ENCODE data around the gene TRIM67. TPM values are rescaled to one million over a fixed set of nuclear protein-coding genes. Genes with fewer than 3 reads are reported as not detected.

The TRIM67 gene
- total and polyA plus RNA-seq, 2 of the 4 experiments (the other 2 are of a cell fraction): not detected

DNA sequence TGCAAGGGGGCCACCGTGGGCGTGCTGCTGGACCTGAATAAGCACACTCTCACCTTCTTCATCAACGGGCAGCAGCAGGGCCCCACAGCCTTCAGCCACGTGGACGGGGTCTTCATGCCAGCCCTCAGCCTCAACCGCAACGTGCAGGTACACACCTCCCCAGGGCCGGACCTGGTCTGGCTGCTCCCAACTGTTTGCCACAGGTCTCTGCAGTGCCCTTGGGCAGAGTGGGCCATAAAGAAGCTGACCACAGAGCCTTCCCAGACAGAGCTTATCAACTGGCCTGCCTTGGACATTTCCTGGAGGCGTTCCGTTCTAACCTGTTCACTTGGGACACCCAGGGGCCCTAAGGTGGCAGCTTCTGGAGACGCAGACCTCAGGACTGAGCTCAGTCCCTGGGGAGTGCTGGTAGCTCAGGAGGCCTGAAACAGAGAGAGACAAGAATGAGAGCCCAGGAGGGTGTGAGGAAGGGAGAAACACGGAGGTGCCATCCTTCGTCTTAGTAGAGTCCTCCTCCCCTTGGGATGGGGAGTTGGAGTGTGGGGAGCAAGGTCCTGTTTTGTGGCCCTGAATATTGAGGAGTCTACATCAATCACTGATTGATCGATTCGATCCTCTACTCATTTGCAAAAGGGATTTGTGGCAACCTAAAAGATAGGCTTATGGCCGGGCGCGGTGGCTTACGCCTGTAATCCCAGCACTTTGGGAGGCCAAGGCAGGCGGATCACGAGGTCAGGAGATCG, 52.1 kb downstream of the TRIM67 start:
- Histone ChIP-seq H3K18ac (ENCODE audit: low read depth, low read length) (no peak overlapping the region), H2AK9ac (replicated peaks; ENCODE audit: low read depth, low read length, poor library complexity) (no peak overlapping the region), H3K9me3 (ENCODE audit: control insufficient read depth, insufficient read depth, low read length) (no peaks in the 10 kb centered on the region), H3K9me1 (ENCODE audit: insufficient read depth, low read length) (no peaks in the 10 kb centered on the region), H2BK120ac (ENCODE audit: low read depth, low read length) (no peak overlapping the region), H2AK5ac (ENCODE audit: low read depth, low read length) (no peak overlapping the region), H3K27me3 (ENCODE audit: control insufficient read depth, insufficient read depth, low read length) (peaks cover 37% of the 10 kb centered on the region), H3K4me3 (ENCODE audit: insufficient read depth, low read depth, low read length) (no peak overlapping the region), H2BK15ac (ENCODE audit: low read depth, low read length) (no peak overlapping the region), H3K36me3 (ENCODE audit: control insufficient read depth, insufficient read depth, low read length) (no peaks in the 10 kb centered on the region), H4K20me1 (ENCODE audit: insufficient read depth, low read length) (no peaks in the 10 kb centered on the region), H3K23ac (ENCODE audit: low read depth, low read length) (no peak overlapping the region), H3K4me1 (ENCODE audit: control insufficient read depth, insufficient read depth, low read length) (no peaks in the 10 kb centered on the region), H2BK20ac (ENCODE audit: low read depth, low read length) (no peak overlapping the region), H2AFZ (replicated peaks; ENCODE audit: low read length, poor library complexity) (no peak overlapping the region), H4K5ac (ENCODE audit: low read depth, low read length) (no peak overlapping the region), H3K27ac (ENCODE audit: insufficient read depth, low read length) (no peak overlapping the region), H3K4ac (ENCODE audit: low read depth, low read length) (no peak overlapping the region), H3K14ac (replicated peaks; ENCODE audit: low read depth, low read length) (no peak overlapping the region), H3K9ac (ENCODE audit: low read depth, low read length) (no peak overlapping the region), H3K56ac (ENCODE audit: extremely low read depth, insufficient read depth, low read length) (no peak overlapping the region), H2BK5ac (ENCODE audit: low read depth, low read length, poor library complexity, severe bottlenecking) (no peak overlapping the region), H4K8ac (ENCODE audit: low read depth in 2 of 2, low read length in 2 of 2) (no peak overlapping the region), H3K4me2 (ENCODE audit: low read depth, low read length) (no peak overlapping the region), H3K79me1 (ENCODE audit: low read depth in 1 of 2, low read length in 2 of 2) (no peaks in the 10 kb centered on the region), H4K91ac (ENCODE audit: insufficient read depth, low read depth, low read length) (no peak overlapping the region)
- WGBS, 2 experiments (ENCODE audit: extremely low coverage in 2 of 2, insufficient read length in 1 of 2): 76% methylated on average over 3 of the region's 22 CpGs; no CpG with 5 or more reads in 1 of the 2 experiments
- ChIA-PET CTCF (no interaction called here), POLR2A (ENCODE audit: unreplicated experiment) (interaction anchor here (0.7 kb wide), 1 partner anchor 547 kb away, joined by 26 read pairs; no protein-coding TSS in a partner anchor)
- dilution Hi-C loops (cut with HindIII; ENCODE audit: low sequenced_read_pairs, unreplicated experiment): no loop called here
- BruUV-seq (replicated peaks): no TSS peak
- in situ Hi-C loops (cut with MboI; ENCODE audit: low sequenced_read_pairs): loop anchor here (5.0 kb wide), 2 partner anchors 297 to 417 kb away; no protein-coding TSS in a partner anchor
- DNase-seq (no peak), ATAC-seq (ENCODE audit: low read depth) (no peak)
- intact Hi-C loops (cut with micrococcal nuclease): loop anchor here (5.0 kb wide), 2 partner anchors 222 to 572 kb away; partner anchors contain the start of gene COG2
- TF ChIP-seq, protein P1, sequence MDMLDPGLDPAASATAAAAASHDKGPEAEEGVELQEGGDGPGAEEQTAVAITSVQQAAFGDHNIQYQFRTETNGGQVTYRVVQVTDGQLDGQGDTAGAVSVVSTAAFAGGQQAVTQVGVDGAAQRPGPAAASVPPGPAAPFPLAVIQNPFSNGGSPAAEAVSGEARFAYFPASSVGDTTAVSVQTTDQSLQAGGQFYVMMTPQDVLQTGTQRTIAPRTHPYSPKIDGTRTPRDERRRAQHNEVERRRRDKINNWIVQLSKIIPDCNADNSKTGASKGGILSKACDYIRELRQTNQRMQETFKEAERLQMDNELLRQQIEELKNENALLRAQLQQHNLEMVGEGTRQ (IDR thresholded peaks at IDR 0.05; ENCODE audit: low read depth, low read length): no peak
- no peak for TF ChIP-seq CHD1 (IDR thresholded peaks at IDR 0.05; ENCODE audit: low read depth, low read length)
- no peak for TF ChIP-seq SMC3 (IDR thresholded peaks at IDR 0.05; ENCODE audit: low read depth, low read length)

Measured in IMR-90 (cell line).